Endothelial cell of umbilical vein (primary cell): ENCODE measurements around the gene CCL4.

ENCODE experiments used
- CTCF ChIP-seq, 2 donors: IDR thresholded peaks; 1 replicate in 1 of 2; 2 replicates in 1 of 2; pipeline ENCODE4 v1.5.1; 2011; ENCODE audit warnings: low read length in 2 of 2, mild to moderate bottlenecking in 2 of 2, moderate library complexity in 2 of 2, control low read depth in 1 of 2, inconsistent platforms in 1 of 2, low read depth in 1 of 2; ENCODE audit not compliant: insufficient read depth in 1 of 2; ENCODE audit errors: extremely low read depth in 1 of 2
- JUN ChIP-seq: IDR thresholded peaks from 2 replicates; pipeline ENCODE4 v1.6.1; 2011; ENCODE audit warnings: borderline replicate concordance, low read depth; ENCODE audit not compliant: insufficient read length, insufficient read depth
- POLR2A ChIP-seq: IDR thresholded peaks from 2 replicates; pipeline ENCODE4 v1.6.1; 2012; ENCODE audit warnings: low read depth, mild to moderate bottlenecking, control low read depth, low read length

DNA sequence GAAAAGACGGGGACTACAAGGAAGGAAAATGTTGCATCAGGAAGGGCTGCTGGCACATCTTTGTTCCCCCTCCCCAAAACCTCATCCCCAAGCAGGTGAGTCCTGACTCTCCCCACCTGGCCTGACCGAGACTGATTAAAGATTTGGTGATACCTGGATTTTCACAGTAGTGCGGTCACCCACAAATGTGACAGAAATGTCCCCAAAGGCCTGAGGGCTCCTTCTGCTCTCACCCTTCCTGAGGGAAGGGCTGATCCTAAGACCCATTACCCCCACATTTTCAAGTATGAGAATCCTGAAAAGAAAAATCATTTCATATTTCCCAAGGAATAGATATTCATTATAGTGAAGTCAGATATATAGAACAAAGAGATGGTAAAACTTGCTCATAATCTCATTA lies 44.0 kb downstream of the CCL4 start:
- TF ChIP-seq CTCF (IDR thresholded peaks at IDR 0.05; ENCODE audit: extremely low read depth in 1 of 2, insufficient read depth in 1 of 2, low read depth in 1 of 2, low read length in 2 of 2) (no peak), POLR2A (no peak), JUN (no peak)
